GM19438 (cell line): ENCODE measurements around the gene XRCC5.
"Not testable (repeated sequence)": the region's sequence is repeated elsewhere in the genome, so short reads cannot be mapped to it uniquely, and the experiment has no call there.

Experiments
- ATAC-seq: cut with Tn5 transposase; IDR thresholded peaks from one replicate; pipeline ENCODE4 v1.9.1; 2021; ENCODE audit warnings: low read depth; ENCODE audit not compliant: unreplicated experiment

XRCC5 gene

DNA sequence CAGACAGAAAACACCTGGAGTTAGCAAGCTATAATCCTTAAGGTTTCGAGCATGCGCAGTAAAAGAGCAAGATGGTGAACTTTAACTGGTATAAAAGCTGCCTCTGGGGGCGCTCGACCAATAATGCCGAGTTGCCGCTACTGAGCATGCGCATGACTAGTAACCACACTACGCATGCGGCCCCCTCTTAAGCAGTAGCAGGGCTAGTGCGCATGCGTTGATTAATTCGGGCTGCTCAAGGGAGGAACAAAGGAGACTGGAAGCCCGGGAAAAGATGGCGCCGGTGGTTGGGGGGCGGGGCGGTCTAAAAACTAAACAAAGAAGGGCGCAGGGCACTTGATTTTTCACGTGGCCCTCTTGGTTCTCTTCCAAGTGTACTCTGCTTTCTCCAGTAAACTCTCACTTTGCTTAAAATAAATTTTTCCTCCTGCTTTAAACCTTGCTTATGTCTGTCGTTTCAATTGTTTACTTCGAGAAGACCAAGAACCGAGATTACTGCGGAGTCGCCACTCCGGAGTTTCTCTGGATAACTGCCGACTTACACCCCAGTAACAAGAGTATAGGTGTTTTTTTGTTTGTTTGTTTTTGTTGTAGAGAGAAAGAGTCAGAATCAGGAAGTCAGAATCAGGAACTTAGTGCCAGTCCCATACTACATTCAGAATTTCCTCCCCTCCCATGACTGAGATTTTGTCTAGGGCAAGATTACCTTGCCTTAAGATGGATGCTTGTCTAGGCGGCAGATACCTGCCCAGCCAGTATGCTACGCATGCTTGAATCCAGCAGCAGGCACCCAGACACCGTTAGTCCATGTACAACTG, 5.8 kb downstream of the XRCC5 start:
- peak; percentile 40 for ATAC-seq

DNA sequence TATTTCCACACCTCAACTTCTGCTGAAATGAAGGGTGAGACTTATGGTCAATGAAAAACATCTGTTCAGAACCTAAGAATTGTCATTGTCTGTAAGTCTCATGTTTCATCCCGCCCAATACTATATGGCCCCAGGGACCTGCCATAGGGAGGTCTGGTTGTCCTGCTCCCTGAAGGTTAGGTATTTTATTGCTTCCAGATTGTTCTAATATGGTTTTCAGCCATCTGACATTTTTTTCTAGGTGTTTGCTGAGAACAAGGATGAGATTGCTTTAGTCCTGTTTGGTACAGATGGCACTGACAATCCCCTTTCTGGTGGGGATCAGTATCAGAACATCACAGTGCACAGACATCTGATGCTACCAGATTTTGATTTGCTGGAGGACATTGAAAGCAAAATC, 7.3 kb downstream of the XRCC5 start:
- no peak for ATAC-seq

DNA sequence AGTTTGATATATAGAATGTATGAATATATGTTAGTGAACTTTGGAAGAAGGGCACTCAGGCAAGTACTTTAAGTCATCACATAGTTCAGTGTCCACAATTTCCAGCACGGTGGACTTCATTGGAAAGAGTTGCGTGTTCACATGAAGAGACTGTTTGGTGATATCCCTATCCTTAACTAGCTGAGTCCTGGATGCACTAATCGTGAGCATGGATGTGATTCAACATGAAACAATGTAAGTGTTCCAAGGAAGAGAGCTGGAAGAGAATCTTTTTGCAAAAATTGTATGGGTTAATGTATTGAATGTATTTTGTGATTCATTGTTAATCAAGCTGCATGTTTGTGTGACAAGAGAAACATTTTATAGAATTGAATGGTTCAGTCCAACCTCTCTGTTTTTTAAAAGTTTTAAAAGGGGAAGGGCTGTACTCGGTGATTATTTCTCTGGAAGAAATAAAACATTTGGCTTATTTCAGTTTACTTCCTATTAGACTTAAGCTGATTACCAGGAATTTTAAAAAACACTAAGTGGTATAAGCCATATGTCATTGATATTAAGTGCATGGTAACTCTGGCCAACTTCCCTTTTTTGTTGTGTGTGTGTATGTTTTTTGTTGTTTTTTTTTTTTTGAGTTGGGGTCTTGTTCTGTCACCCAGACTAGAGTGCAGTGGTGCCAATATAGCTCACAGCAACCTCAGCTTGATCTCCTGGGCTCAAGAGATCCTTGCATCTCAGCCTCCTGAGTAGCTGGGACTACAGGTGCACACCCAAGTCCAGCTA, 8.6 kb downstream of the XRCC5 start:
- no peak for ATAC-seq

DNA sequence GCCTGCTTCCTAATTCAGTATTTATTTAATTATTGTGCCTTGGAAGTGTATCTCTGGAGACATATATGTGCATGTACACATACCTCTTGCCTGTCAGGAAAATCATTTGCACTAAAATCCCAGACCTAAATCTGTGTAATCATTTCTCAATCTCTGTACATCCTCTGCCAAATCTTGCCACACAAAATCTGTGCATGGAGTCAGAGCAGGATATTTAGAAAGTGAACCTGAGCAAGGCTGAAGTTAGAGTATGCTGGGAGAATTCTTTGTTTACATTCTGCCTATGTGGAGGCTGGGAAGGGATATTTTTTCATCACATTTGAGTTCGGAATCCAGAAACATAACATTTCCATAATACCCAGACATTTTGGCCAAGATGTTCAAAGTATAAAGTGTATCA, 9.3 kb downstream of the XRCC5 start:
- no peak for ATAC-seq

DNA sequence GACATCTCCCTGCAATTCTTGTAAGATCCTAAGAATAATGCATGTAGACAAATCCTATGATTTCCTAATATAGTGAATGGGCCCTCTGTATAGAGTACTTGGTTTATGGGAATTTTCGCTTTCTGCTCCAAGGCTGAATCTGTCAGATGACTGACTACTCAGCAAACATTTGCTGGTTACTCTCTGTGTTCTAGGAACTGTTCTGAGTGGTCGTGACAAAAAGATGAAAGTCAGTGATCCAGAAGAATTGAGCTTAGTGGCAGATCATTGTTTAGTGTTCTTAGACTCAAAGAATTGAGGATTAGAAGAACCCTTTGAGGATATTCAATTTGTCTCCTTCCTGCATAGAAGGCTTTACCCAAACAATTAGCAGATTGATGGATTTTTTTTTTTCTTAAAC, 10.0 kb downstream of the XRCC5 start:
- no peak for ATAC-seq

DNA sequence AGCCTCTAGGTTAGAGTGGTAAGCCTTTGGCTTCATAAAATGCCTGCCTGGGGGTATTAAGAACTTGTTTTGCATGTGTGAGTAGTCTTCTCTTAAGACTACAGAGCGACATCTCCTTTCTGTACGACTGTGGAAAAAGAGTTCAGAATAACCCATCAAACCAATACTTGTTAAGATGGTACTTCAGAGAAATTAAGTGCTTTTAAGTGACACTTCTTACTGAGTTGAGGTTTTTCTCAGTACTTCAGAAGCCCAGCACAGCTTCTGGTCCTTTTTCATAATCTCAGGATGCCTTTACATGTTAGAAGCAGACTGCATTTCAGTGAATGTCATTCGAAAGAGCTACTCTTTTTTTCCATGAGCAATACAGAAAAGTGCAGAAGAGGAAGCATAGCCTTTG, 10.8 kb downstream of the XRCC5 start:
- ATAC-seq = no peak

DNA sequence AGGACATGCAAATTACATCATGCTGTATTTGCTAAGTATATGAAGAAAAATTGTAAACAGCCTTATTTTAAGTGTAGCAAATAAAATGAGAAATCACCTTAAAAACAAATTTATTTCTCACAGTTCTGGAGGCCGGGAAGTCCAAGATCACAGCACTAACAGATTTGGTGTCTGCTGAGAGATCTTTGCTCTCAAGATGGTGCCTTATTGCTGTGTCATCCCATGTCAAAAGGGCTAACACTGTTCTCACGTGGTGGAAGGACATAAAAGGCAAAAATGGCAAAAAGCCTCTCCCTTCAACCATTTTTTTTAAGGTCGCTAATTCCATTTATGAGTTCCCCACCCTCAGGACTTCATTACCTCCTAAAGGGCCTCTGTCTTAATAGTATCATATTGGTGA, 12.1 kb downstream of the XRCC5 start:
- ATAC-seq = no peak

DNA sequence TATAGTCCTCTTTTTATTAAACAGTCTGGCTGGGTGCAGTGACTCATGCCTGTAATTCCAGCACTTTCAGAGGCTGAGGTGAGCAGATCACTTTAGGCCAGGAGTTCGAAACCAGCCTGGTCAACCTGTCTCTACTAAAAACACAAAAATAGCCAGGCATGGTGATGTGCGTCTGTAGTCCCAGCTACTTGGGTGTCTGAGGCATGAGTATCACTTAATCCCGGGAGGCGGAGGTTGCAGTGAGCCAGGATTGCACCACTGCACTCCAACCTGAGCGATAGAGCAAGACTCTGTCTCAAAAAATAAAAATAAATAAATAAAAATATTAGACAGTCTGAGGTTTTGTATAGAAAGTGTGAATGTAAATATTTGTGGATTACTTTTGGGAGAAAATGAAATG, 17.8 kb downstream of the XRCC5 start:
- ATAC-seq = no peak

DNA sequence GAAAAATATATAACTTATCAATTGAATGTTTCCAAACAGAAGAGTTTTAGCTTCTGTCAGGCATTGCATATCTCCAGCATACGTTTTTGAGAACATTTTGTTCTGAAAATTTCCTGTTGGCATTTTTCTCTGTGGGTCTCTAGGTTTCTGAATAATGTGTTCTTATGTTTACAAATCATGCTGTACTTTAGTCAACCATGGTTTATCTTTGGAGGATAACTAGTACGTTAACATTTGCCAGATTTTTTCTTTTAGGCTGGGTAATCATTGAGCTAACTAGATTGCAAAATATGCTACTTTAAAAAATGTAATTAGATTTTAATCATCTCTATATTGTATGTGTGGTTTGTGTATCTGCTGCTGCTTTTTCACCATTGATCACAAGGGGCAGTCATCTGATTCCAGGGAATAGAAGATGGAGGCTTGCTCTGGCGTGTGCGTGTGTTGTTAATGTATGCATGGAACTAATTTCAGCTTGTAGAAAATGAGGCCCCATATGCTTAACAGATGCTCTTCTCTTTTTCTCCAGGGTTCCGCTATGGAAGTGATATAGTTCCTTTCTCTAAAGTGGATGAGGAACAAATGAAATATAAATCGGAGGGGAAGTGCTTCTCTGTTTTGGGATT, 21.3 kb downstream of the XRCC5 start:
- ATAC-seq = no peak

DNA sequence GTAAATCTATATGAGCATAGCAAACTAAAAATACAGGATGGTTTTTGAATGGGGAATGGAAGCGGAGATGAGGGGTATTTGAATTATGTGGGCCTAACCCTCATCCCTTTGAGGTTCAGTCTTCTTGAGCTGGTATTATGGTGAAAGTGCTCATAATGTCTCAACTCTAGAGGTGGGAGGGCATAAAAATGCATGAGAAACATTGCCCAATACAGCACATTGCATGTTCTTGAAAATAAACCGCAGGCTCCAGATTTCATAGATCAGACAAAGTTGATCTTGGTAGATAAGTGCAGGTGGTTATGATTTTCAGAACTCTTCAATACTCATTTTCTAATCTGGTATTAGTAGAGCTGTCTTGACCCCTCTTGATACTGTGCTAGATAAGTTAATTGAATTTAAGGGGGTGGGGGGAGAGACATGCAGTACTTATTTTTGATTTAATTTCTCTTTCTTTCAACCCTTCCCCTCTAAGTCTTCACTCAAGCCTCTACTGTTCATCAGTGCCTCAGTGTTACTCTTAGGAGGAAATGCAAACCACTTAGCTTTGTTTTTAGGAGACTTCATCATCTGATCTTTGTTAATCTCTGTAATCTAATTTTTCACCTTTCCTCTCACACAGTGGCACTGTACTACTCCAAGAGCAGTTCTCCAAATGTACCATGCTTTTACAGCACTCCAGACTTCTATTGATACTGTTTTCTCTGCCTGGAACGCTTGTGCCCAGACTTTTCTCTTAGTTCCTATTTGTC, 22.2 kb downstream of the XRCC5 start:
- no peak for ATAC-seq

DNA sequence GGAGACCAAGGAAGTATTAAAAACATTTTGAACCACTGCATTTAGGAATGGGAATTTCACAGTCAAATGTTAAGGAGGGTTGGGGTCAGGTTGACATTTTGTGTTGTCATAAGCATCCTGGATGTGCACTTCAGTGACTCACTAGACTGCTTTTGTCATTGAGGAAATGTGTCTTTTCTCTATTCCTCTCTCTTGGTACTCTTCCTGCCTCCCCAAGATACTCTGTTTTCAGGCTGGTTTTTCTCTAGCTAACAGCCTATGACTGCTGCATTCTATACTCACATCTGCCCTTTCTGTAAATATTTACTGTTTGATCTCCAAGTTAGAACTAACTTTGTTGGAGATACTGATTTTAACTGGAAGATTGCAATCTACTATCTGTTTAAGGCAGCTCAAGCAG, 23.4 kb downstream of the XRCC5 start:
- no peak for ATAC-seq

DNA sequence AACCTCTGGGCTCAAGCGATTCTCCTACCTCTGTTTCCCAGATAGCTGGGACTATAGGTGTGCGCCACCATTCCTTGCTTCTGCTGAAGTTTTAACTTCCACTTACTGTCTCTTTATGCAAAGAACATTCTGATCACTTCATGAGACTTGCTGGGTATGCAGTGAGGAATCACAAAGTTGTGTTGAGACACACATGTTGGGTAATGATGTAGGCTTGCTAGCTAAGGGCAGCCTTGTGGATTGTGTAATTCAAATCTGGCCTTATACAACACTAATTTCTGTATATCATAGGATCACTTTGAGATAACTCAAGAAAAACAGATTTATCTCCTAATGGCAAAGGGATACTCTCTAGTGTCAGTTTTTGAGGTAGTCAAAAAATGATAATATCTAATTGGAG, 24.2 kb downstream of the XRCC5 start:
- ATAC-seq = no peak

DNA sequence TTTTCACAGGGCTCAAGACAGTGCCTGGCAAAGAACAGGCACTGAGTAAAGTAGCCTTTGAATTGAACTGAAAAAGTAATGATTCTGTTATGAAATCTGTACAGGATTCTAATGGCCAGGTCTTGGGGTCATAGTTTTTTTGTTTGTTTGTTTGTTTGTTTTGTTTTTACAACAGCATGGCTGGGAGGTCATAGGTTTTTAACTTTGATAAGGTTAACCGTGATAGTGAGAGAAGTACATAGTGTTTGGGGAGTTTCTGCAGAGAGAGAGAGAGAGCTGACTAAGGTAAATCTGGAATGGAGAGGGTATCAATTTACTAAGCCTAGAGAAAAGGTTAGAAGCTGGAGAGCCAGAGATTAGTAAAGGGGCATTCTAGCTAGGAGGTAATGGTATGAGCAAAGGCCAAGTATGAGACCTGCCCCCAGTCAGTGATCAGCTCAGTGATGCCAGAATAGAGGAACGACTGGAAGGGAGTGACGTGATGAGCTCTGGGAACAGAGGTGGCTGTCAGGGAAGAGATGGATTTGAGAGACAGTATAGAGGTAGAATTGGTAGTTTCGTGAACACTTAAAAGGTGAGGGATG, 25.9 kb downstream of the XRCC5 start:
- no peak for ATAC-seq

DNA sequence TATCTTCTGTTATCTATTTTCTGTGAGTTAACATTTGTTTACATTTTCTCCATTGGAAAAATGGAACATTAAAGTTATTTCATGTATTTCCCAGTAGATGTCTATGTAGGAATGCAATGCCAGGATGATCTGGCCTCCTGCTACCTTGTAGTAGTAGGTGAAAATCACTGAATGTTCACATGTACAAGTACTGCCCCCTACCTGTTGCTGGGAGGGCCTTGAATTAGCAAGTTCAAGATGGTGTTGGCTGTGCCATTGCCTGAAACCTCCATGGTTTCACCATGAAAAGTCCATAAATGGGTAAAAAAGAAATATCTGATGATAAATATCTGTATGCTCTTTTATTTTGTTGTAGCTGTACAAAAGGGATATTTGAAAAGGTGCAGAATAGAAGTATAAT, 30.7 kb downstream of the XRCC5 start:
- no peak for ATAC-seq

DNA sequence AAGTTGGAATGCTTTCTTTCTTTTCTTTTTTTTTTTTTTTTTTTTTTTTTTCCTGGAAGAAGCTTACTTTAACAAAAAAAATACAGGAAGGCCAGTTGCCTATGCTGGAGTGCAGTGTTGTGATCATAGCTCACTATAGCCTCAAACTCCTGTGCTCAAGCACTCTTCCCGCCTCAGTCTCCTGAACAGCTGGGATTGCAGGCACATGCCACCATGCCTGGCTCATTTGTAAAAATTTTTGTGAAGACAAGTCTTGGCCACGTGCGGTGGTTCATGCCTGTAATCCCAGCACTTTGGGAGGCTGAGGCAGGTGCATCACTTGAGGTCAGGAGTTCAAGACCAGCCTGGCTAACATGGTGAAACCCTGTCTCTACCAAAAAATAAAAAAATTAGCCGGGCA, 32.4 kb downstream of the XRCC5 start:
- ATAC-seq = not testable (repeated sequence)

DNA sequence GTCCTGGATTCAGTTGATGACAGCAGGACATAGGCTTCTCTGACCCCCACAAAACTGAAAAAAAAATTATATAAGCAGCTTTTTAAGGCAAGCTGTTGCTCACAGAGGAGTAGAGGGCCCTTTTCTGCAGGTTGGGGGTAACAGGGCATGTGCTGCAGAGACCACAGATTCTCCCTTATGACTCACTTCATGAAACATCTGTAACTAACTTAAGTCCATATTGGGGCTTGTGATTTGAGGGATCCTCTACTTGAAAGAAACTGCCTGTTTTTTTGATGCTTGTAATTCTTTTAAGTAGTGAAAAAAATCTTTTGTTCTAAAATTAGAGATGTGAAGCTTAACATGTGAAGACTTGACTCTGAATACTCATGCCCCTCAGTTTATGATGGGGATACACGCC, 33.4 kb downstream of the XRCC5 start:
- ATAC-seq = peak; percentile 98

DNA sequence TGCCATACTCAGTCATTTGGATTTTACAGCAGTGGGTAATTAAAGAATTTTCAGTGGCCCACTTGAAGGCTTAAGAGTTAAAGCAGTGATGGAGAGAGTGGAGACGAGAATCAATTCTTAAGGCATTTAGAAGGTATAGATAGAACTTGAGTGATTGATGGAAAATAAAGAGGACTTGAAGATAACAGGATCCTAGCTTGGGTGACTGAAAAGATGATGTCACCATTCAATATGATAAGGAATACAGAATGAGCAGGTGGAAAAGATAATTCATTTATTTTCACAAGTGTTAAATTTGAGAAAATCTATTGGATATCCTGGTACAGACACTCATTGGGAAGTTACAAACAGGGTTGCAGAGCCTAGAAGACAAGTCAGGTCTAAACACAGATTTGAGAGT, 35.2 kb downstream of the XRCC5 start:
- no peak for ATAC-seq

DNA sequence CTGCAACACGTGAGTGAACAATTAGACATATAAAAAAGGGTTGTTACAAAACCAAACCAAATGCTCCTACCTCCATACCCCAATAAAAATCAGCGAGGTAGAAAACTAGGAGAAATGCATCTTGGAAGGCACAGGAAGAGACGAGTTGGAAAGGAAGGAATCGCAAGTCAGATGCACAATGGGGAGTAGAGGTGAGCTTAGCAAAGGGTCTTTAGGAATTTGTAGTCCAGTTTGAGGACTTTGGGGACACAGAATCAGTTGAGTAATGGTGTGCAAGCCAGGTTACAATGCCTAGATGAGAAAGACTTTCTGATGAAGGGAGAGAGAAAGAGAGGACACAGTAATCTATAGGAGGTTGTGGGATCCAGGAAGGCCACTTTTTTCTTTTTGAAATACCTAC, 35.7 kb downstream of the XRCC5 start:
- no peak for ATAC-seq

DNA sequence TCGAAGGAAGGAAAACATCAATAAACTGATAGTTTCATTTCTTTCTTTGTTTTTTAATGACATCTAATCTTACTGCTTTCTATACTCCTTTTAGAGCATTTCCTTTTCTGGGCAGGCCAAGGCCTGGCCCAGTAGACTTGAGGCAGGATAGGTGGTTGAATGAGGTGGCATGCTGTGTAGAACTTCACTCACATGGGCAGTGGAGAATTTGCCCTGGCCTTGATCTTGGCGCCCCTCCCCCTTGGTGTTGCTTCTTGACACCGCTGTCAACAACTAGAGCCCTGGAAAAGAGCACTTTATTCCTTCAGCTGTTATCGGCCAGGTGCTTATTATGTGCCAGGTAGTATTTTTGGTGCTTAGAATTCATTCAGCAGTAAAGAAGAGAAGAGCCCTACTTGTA, 37.4 kb downstream of the XRCC5 start:
- no peak for ATAC-seq
